K562 (cell line): Measurements from ENCODE around the gene GRIK1. TPM values are rescaled to one million over a fixed set of nuclear protein-coding genes. Genes with fewer than 3 reads are reported as not detected.

Source experiments
- CAMTA2 ChIP-seq: fragments of 250-450 bp; sonication (Bioruptor Pico); conservative IDR thresholded peaks from 2 replicates; pipeline ENCODE4 v1.5.1; 2022
- CHD7 ChIP-seq: fragments of 200-600 bp; sonication (generic); IDR thresholded peaks from one replicate; pipeline ENCODE4 v1.6.1; 2012; ENCODE audit warnings: mild to moderate bottlenecking, low read depth, low read length, inconsistent platforms
- SMC3 ChIP-seq: conservative IDR thresholded peaks from 2 replicates; pipeline ENCODE4 v1.6.1; 2011; ENCODE audit warnings: low read depth, low read length, improper control_type of control experiment; ENCODE audit not compliant: insufficient read depth
- SOX6 ChIP-seq: fragments of 450-650 bp; IDR thresholded peaks from 2 replicates; pipeline ENCODE4 v1.6.1; 2014; ENCODE audit warnings: mild to moderate bottlenecking
- ZBTB40 ChIP-seq, 2 experiments: fragments of 450-650 bp in 1 of 2; sonication (generic) in 1 of 2; formaldehyde crosslinking in 1 of 2; IDR thresholded peaks; 2 replicates each; pipeline versions ENCODE4 v1.7.1 to v1.9.0; 2016 to 2022; ENCODE audit warnings: inconsistent platforms in 1 of 2, mild to moderate bottlenecking in 1 of 2, missing genetic modification reagents in 1 of 2
- ZNF184 ChIP-seq: sonication (generic); formaldehyde crosslinking; IDR thresholded peaks from 2 replicates; pipeline ENCODE4 v1.5.0; 2020; ENCODE audit warnings: missing genetic modification reagents
- polyA plus RNA-seq, 8 experiments: library from polyadenylated mRNA; depleted of rRNA in 4 of 8; stranded (reverse) in 5 of 8; unstranded in 3 of 8; fragments of >200 nt; fragmentation: Nextera tagmentation in 2 of 8; fragmentation: Illumina TruSeq in 1 of 8; extraction: Ambion mirVana in 2 of 8; extraction: Trizol in 1 of 8; gene quantifications; 2 replicates each; pipeline versions ENCODE4 v1.2.1 to v1.2.3, GENCODE V29; 2011 to 2014; ENCODE audit warnings: inconsistent platforms in 1 of 8, missing spikeins in 1 of 8
- total RNA-seq, 7 experiments: library from RNA; depleted of rRNA in 6 of 7; stranded (reverse); fragments of >200 nt in 6 of 7; fragmentation: Illumina TruSeq in 2 of 7; extraction: Trizol in 2 of 7; gene quantifications; 2 replicates each; pipeline versions ENCODE4 v1.2.1 to v1.2.3, GENCODE V29; 2011 to 2021; ENCODE audit warnings: low replicate concordance in 1 of 7

The GRIK1 gene
- total and polyA plus RNA-seq, 9 of the 15 experiments (the other 6 are each of a cell fraction or from before 2014, with no cell fraction given): 0.17 to 2.8 (median 0.53) TPM

- no peak for TF ChIP-seq CAMTA2 (CRISPR knock-in tag)
- TF ChIP-seq ZNF184 (CRISPR knock-in tag): no peak
- TF ChIP-seq ZBTB40 (IDR thresholded peaks at IDR 0.05): no peak
- no peak for TF ChIP-seq ZBTB40 (CRISPR knock-in tag; IDR thresholded peaks at IDR 0.05)
- TF ChIP-seq SOX6: peak; percentile 14; the same call in 1 of the 2 replicates
- no peak for TF ChIP-seq CHD7
- TF ChIP-seq SMC3: no peak
Measured at GRCh38 chr21:29725025-29725736, 214.6 kb downstream of the GRIK1 start (continued).
